ENCODE data around the gene FOXP1.

DNA sequence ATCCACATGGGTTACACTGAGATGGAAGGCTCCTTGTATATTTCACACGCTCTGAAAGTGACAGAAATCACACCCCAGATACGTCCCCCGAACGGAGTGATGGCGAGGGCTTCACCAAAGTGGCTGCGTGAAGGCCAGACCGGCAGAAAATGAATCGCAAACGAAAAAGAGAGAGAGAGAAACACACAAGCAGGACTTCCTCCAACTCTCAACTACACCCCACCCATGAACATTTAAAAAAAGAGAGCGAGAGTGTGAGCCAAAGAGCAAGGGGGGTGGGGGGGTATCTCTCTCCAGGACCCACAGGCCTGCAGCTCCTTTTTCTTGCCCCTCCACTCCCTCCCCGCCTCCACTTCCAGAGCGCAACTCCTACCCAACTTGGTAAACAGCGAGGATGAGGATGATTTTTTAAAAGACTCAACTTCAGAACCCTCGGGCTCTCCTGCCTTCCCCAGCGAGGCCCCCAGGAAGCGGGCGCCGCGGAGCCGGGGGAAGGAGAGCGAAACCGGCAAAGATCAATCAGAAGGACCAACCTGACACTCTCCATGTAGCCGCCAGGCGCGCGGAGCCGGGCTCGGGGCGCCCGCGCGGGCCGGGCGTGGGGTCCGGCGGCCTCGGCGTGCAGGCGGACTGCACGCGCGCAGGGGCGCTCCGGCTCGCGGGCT, 519.1 kb downstream of the FOXP1 start:
- TF ChIP-seq, protein P1, sequence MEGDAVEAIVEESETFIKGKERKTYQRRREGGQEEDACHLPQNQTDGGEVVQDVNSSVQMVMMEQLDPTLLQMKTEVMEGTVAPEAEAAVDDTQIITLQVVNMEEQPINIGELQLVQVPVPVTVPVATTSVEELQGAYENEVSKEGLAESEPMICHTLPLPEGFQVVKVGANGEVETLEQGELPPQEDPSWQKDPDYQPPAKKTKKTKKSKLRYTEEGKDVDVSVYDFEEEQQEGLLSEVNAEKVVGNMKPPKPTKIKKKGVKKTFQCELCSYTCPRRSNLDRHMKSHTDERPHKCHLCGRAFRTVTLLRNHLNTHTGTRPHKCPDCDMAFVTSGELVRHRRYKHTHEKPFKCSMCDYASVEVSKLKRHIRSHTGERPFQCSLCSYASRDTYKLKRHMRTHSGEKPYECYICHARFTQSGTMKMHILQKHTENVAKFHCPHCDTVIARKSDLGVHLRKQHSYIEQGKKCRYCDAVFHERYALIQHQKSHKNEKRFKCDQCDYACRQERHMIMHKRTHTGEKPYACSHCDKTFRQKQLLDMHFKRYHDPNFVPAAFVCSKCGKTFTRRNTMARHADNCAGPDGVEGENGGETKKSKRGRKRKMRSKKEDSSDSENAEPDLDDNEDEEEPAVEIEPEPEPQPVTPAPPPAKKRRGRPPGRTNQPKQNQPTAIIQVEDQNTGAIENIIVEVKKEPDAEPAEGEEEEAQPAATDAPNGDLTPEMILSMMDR (IDR thresholded peaks at IDR 0.05): no peak
- no peak for TF ChIP-seq EZH2 (IDR thresholded peaks at IDR 0.05)
- TF ChIP-seq EZH2phosphoT487 (IDR thresholded peaks at IDR 0.05): no peak

Data from neural progenitor cell (in vitro differentiated cells).